HPDE6-E6E7 (cell line): ENCODE measurements around the gene TCHH.
"Not testable (repeated sequence)": the region's sequence is repeated elsewhere in the genome, so short reads cannot be mapped to it uniquely, and the experiment has no call there.

Experiments used
- DNase-seq: peaks from one replicate; pipeline ENCODE4 v3.0.0; 2011; ENCODE audit warnings: missing footprints; ENCODE audit errors: extremely low spot score

Gene TCHH, protein sequence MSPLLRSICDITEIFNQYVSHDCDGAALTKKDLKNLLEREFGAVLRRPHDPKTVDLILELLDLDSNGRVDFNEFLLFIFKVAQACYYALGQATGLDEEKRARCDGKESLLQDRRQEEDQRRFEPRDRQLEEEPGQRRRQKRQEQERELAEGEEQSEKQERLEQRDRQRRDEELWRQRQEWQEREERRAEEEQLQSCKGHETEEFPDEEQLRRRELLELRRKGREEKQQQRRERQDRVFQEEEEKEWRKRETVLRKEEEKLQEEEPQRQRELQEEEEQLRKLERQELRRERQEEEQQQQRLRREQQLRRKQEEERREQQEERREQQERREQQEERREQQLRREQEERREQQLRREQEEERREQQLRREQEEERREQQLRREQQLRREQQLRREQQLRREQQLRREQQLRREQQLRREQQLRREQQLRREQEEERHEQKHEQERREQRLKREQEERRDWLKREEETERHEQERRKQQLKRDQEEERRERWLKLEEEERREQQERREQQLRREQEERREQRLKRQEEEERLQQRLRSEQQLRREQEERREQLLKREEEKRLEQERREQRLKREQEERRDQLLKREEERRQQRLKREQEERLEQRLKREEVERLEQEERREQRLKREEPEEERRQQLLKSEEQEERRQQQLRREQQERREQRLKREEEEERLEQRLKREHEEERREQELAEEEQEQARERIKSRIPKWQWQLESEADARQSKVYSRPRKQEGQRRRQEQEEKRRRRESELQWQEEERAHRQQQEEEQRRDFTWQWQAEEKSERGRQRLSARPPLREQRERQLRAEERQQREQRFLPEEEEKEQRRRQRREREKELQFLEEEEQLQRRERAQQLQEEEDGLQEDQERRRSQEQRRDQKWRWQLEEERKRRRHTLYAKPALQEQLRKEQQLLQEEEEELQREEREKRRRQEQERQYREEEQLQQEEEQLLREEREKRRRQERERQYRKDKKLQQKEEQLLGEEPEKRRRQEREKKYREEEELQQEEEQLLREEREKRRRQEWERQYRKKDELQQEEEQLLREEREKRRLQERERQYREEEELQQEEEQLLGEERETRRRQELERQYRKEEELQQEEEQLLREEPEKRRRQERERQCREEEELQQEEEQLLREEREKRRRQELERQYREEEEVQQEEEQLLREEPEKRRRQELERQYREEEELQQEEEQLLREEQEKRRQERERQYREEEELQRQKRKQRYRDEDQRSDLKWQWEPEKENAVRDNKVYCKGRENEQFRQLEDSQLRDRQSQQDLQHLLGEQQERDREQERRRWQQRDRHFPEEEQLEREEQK (N-terminal part only)

DNA sequence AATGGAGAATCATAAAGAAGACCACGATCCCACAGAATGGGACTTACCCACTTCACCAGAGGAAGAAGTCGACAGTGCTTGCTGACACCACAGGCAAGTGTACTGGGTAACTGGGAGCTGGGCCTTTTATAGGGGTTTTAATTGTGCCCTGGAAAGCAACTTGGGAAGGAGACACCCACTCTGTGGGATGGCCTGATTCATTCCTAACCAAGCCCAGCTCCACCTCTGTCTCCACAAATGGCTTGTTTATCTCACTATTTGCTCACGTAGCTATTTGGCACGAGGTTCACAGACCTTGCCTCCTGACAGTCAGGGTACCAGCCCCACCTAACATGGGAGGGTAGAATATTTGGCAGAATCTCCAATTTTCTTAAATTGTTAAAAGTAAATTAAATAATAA, at the start of gene TCHH:
Gene TCHH (minus strand): TSS at position 101 of the 400 bp plus-strand sequence. CDS start 1,364 bp downstream, outside the sequence.
- DNase-seq: no peak

DNA sequence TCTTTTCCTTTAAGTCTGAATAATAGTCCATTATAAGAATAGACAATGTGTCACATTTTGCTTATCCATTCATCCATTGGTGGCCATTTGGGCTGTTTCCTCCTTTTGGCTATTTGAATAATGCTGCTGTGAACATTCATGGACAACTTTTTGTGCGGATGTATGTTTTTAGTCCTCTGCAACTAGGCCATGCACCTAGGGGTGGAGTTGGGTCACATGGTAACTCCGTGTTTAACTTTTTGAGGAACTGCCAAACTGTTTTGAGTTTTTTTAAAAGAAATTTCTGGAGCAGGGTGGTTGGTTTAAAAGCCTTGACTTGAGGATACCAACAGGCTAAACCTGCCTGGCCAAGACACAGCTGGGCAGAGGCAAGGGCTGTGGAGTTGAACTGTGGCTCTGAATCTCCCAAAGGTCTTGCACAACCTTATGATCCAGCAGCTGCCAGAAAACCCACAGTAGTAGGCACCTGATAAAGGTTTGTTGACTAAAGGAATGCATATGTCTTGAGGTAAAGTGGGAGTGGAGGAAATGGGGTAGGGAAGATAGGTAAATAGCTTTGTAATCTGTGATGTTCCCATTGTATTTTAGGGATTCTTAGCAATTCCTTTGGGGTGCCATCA, 49.4 kb upstream of the TCHH start:
- no peak for DNase-seq

DNA sequence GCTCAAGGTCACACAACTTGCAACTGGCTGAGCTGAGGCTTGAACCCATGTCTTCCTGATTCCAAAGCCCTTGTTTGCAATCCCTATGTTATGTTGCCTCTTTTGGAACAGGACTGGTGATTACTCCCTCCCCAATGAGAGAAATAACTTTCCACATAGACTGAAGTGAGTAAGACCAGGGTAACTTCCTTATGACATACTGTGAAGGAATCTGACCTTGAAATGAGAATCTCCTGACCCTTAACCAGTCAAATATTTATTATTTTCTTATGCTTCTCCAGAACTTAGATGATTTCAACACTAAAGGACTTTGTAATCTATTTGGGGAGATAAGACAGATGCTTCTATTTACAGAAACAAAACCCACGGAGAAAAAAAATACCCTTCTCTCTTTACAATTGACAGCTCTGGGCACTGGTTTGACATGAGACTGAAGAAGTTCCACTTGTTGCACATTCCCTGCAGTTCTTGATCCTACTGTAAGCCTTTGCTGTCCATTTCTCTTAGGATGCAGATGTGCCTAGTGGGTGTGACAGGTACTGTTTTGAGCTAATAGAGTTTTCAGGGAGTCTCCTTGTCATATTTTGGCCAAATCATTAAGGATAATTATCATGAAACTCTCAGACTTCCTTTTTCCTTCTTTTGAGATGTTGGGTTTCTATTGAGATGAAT, 47.7 kb upstream of the TCHH start:
- DNase-seq: peak; percentile 84

DNA sequence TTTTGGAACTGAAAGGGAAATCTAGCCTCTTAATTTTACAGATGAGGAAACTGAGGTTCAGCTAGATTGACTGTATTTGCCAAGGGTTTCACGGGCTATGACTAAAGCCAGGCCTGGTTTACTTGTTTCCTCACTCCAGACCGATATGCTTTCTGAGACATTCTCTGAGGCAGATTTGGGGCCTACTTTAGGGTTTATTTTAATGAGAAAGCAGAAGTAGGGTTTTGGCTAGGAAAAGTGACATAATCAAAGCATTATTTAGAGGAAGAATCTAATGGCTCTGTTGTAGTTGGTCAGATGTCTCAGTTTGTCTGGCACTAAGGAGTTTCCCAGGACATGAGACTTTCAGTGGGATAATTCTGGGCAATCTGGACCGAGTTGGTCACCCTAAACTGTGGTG, 45.3 kb upstream of the TCHH start:
- no peak for DNase-seq

DNA sequence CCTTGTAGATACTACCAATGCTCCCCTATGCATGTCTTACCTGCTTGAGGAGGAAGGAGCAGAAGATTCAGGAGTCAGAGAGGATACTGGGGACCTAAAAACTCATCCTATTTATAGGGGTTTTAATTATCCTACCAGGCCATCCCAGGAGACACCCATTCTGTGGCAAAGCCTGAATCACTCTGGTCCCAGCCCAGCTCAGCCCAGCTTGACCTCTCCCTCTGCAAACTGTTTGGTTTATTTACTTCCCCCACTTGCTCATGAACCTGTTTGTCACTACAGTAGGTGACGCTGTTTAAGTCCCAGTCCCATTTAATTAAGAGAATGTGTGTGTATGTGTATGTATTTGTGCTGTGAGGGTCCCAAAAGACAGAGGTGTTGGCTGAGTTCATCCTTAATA, 43.9 kb upstream of the TCHH start, which contains the start of gene RPTN:
Gene RPTN (minus strand): TSS at position 85 of the 400 bp plus-strand sequence. CDS start 1,339 bp downstream, outside the sequence.
- no peak for DNase-seq

DNA sequence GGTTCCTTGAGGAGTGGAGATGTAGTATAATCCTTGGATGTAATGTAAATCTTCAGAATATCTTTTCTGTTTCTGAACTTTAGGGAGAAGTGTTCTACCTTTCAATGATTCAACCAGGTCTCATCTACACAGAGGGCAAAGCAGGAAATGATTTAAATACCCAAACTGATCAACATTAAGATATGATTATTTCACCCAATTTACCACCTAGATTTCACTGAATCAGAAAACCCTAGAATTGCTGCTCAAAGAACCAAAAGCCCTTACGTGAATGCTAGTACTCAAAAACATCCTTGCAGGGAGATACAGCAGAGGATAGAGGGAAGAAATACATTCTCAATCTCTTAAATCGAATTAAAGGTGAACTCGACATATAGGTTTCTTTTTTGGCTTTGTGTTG, 38.8 kb upstream of the TCHH start:
- no peak for DNase-seq

DNA sequence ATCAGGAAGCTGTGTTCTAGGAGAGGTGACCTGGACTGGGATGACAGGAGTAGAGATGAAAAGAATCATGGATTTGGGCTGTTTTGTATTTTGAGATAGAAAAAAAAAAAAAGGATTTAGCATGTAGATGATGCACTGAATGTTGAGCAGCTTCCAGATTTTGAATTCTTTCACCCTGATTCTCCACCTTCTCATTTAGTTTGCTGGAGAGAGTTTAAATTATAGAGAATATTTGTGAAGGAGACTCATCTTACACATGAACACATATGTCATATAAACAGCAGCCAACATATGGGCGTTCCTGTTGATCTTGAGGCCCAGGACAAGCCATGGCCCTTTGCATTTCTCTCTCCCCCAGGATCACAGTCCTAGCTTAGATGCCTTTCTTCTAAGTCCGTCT, 36.4 kb upstream of the TCHH start:
- DNase-seq: no peak

DNA sequence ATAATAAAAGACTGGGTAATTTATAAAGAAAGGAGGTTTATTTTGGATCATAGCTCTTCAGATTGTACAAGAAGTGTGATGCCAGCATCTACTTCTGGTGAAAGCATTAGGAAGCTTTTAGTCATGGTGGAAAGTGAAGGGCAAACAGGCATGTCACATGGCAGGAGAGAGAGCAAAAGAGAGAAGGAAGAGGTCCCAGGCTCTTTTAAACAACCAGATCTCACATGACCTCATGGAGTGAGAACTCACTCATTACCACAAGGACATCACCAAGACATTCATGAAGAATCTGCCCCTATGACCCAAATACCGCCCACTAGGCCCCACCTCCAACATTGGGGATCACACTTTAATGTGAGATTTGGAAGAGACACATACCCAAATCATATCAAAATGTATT, 33.7 kb upstream of the TCHH start:
- no peak for DNase-seq

DNA sequence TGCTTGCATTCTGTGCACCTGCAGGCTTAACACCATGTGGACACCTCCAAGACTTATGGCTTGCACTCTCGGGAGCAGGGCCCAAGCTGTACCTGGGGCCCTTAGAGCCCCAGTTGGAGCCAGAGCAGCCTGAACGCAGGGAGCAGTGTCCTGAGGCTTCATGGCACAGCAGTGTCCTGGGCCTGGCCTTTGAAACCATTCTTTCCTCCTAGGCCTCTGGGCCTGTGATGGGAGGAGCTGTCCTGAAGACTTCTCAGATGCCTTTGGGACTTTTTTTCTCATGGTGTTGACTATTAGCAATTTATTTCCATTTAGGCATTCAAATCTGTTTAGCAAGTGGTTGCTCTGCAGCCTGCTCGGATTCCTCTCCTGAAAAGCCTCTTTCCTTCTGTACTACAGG, 32.8 kb upstream of the TCHH start:
- no peak for DNase-seq

DNA sequence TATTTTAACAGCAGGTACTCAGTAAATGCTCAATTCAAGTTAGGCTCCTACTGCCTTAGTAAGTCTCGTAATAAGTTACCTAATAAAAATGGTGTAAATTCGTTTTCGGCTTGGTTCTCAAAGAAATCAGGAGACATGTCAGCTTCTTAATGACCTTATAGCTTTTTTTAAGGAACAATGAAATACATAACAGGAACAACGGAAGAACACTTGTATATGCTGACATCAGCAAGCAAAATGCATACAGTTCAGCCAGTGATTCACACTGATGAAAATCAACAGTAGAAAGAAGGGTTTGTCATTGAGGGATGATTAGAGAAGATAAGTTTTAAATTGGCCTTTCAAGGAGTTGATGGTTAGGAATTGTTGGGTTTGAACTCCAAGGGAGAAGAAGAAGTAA, 30.5 kb upstream of the TCHH start:
- DNase-seq: no peak

DNA sequence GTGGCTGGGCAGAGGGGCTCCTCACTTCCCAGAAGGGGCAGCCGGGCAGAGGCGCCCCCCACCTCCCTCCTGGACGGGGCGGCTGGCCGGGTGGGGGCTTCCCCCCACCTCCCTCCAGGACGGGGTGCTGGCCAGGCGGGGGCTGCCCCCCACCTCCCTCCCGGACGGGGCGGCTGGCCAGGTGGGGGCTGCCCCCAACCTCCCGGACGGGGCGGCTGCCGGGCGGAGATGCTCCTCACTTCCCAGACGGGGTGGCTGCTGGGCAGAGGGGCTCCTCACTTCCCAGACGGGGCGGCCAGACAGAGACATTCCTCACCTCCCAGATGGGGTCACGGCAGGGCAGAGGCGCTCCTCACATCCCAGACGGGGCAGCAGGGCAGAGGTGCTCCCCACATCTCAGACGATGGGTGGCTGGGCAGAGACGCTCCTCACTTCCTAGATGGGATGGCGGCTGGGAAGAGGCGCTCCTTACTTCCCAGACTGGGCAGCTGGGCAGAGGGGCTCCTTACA, 29.5 kb upstream of the TCHH start:
- DNase-seq: not testable (repeated sequence)

DNA sequence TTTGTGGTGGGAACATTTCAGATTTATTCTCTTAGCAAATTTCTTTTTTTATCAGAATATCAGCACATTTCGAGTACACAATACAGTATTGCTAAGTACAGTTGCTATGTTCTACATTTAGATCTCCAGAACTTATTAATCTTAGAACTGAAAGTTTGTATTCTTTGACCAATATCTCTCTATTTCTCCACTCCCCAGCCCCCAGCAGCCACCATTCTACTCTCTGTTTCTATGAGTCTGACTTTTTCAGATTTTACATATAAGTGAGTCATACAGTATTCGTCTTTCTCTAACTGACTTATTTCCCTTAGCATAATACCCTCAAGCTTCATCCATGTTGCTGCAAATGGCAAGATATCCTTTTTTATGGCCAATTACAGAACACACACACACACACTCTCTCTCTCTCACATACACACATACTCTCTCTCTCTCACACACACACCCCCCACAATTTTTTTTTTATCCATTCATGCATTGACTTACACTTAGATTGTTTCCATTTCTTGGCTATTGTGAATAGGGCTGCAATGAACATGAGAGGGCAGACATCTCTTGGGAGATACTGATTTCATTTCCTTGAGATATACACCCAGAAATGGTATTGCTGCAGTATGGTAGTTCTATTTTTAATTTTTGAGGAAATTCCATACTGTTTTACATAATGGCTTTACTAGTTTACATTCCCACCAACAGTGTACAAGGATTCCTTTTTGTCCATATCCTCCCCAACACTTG, 28.1 kb upstream of the TCHH start:
- DNase-seq: no peak

DNA sequence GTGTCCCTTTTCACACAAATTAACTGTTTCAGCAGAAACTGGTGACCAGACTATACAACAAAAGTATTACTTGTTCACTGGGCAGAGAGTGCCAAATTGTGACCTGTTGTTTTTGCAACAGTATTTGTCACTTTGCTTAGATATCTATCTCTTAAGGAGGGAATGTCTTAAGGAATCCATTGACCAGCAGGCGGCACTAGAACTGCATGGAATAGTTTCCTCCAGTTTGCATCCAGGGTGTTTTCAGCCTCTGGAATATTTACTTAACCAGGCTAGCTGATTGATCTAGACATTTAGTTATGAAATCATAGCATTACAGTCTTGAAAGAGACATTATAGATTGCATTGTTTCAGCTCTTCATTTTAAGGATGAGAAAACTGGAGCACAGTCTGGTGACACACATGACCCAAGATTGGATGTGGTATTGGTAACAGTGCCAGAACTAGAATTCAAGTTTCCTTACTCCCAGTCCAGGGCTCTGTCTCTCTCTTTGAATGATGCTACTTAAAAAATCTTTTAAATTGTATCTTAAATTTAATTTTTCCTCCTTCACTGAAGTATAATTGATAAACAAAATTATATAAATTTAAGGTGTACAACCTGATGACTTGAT, 26.8 kb upstream of the TCHH start:
- peak; percentile 37 for DNase-seq

DNA sequence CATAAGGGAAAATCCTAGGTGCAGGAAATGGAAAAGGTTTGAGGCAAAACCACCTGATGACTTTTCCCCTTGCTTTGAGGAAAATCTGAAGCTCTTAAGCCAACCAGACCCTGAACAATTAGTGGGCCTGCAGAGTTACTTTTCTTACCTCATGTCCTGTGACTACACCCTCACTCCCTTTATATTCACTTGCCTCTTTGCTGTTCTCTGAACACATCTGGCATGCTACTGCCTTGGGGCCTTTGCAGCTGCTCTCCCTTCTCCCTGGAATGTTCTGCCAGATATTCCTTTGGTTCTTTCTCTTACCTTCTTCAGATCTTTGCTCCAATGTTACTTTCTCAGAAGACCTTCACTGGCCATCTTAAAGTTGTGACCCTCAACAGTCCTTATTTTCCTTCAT, 22.0 kb upstream of the TCHH start:
- DNase-seq: no peak

DNA sequence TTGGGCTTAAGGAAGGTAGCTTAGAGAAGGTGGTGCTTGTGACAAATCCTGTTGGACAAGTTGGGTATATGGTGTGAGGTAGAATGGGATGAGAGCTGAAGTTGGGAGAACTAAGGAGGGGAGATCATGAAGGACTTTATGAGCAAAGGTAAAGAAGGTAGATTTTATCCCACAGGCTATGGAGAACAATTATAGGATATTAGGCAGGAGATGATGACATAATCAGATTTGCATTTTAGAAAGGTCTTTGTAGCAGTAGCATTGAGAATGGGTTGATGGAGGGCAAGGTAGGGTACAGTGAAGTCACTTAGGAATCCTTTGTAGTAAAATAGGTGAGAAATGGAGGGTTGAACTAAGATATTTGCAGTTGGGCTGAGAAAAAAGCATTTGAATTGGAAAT, 14.9 kb upstream of the TCHH start:
- DNase-seq: no peak

DNA sequence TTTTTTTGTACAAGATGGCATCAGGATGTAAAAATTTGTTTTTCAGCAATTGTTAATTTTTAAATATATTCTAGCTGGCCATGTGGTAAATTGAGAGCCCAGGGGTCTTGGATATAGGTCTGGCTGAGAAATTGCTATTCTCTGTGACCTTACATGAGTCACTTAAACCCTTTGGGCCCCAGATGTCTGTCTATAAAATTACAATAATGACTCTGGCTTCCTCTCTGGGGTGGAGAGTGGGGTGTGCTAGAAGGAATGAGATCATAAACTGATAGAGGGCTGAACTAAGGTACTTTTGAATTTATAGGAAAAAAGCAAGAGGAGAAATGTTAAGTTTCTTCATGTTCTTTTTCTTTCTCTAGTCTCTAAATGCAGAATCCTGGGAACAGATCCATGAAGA, 12.4 kb upstream of the TCHH start:
- DNase-seq: no peak

DNA sequence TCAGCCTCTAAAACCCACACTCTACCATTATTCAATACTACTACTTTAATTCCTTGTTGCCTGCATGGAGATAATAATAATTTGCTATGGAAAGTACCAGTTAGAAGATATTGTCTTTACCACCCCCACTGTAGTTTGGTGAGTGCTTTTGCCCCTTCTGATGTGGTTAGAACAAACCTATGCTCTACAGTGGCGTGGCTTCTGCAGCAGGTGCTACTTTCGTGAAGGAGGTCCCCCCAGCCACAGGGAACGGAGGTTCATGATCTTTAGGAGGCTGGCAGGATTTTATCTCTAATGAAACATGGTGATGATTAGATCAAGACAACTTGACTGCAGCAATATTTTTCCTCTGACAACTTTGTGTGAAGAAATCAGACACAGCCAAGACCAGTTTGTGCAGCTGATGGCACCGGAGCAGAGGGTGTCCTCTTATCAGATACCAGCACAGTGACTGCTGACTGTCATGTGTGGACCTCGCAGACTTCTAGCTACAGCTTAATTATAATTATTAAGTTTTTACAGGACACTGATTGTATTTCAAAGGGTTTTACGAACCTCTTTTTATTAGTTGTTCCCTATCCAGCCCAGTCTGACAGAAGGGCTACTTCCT, 10.7 kb upstream of the TCHH start:
- DNase-seq: no peak

DNA sequence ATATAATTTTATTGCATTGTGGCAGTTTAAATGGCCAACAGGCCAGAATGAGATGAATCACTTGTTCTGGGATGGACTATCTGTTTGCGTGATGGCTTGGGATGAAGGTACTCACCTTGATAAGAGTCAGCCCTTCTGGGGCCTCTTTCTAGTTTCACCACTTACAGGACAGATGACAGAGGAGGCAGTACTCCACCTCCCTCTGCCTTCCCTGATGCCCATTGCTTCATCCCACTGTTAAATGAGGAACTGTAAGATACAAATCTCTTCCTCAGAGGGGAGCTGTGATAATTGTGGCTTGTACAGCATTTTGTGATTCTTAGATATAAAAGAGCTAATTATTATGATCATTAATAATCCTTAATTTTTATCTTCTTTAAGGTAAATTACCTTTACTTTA, 3.7 kb upstream of the TCHH start:
- no peak for DNase-seq

DNA sequence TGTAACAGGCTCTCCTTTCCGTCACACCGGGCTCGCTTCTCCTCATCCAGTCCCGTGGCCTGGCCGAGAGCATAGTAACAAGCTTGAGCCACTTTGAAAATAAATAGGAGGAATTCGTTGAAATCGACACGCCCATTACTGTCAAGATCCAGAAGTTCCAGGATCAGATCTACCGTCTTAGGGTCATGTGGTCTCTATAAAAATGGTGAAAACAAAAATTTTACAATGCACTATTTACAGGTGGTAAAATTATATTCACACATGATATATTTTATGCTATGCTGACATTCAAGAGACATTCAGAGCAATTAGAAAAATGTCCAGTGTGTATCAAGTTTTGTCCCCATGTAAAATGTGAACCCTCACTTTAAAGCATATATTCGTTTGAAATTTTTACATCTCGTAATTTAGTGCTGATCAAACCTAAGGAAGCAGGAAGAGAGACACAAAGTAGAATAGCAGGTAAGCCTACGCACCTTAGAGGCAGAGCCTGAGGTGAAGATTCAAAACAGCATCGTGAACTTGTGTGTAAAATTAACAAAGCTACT, 2.3 kb downstream of the TCHH start:
- no peak for DNase-seq
